Fibroblast of pulmonary artery (primary cell): ENCODE data around the gene RBM20.

Experiments
- DNase-seq: peaks from one replicate; pipeline ENCODE4 v3.0.0-alpha.2; 2010; ENCODE audit warnings: low read depth
- H3K4me3 ChIP-seq: replicated peaks from 2 replicates; pipeline ENCODE4 v1.5.1; 2011; ENCODE audit warnings: low read depth, mild to moderate bottlenecking, control low read depth, low read length, moderate library complexity
- TF ChIP-seq, protein P1 (sequence below): IDR thresholded peaks from 2 replicates; pipeline ENCODE4 v1.5.1; 2011; ENCODE audit warnings: mild to moderate bottlenecking, control low read depth, low read length, inconsistent platforms; ENCODE audit errors: missing control alignments

The RBM20 gene

DNA sequence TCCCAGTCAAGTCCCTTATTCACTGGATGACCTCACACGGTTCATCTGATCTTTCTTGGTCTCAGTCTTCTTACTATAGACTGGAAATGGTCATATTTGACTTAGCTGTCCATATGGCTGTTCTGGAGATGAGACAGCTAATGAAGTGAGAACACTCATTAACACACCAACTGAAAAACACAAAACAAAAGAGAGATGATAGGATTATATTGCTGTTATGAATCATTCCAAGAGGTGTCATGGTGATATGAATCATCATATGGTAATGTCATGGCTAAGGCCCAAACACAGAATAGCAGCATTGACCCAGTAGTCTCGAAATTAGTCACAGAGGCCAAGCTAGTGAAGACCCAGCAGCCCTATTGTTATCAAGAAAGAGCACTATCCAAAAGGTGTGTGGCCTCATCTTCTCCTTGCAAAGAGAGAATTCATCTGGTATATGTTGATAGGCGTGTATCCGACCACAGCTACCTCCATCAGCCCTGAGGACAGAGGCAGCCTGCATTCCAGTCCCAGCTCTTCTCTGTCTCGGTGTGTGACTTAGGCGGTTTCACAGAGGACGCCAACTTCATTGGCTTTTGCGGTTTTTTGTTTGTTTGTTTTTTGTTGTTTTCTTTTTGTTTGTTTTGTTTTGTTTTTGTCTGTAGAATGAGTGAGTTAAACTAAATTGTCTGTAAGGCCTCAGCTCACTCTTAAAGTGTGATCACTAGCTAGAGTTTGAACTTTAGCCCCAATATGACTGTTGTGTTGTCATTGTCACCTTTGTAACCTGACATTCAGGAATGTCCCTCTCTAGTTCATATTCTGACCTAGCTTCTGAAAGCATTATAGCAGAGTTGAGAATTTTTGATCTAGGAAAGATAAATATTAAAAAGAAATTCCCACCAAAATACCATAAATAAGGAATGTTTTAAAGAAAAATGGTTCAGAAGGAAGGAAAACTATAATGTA, 130.2 kb downstream of the RBM20 start:
- peak; percentile 46 for DNase-seq
- TF ChIP-seq, protein P1, sequence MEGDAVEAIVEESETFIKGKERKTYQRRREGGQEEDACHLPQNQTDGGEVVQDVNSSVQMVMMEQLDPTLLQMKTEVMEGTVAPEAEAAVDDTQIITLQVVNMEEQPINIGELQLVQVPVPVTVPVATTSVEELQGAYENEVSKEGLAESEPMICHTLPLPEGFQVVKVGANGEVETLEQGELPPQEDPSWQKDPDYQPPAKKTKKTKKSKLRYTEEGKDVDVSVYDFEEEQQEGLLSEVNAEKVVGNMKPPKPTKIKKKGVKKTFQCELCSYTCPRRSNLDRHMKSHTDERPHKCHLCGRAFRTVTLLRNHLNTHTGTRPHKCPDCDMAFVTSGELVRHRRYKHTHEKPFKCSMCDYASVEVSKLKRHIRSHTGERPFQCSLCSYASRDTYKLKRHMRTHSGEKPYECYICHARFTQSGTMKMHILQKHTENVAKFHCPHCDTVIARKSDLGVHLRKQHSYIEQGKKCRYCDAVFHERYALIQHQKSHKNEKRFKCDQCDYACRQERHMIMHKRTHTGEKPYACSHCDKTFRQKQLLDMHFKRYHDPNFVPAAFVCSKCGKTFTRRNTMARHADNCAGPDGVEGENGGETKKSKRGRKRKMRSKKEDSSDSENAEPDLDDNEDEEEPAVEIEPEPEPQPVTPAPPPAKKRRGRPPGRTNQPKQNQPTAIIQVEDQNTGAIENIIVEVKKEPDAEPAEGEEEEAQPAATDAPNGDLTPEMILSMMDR, result no peak
- no peak overlapping the region for H3K4me3 ChIP-seq

DNA sequence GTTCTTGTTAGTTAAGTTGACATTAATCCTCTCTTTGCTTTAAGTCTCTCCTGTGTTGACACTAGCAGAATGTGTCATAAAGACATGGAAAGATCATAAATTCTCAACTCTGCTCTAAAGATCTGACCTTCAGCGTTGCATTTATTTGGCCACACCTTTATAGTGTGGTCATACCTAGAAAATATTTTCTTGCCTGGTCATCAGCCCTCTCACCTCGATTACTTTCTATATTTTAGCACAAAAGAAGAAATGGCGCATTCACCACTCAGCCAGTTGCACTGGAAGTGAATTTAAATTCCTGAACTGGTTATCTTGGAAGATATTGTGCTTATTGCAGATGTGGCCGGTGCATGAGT, 130.9 kb downstream of the RBM20 start:
- H3K4me3 ChIP-seq, result no peak overlapping the region
- TF ChIP-seq, protein P1, result no peak
- DNase-seq, result no peak

DNA sequence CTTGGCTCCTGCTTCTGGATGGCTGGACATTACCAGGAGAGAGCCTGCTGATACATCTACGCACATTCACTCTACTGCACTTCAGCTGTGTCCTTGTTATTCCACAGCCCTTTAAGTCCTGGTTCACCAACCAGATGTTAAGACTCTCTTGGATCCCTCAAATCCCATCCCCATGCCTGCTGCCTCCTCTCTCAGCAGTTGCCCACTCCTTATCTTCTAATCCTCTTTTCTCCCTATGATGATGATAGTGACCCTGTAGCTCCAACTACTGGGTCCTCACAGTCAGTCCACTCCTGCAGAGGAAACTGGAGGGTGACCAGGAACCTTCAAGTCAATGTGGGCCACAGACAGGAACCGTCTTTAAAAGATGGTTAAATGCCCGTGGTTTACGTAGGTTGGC, 131.3 kb downstream of the RBM20 start:
- DNase-seq, result no peak
- TF ChIP-seq, protein P1, result no peak
- H3K4me3 ChIP-seq, result no peak overlapping the region

DNA sequence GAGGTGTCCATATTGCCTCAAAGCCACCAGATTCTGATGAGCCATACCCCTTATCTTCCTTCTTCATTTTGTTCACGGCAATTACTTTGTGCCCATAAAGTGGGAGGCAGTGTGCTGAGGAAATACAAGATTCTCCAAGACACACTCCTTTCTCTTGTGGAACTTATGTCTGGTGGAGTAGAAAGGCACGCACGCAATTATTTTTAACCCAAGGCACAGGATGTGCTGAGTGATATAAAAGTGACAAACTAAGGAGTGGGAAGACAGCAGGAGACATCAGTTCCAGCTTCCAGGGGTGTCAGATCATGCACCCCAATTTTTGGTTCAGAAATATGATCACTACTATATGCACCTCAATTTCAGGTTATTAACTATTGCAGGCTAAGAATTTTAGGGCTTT, 132.9 kb downstream of the RBM20 start:
- TF ChIP-seq, protein P1, result no peak
- DNase-seq, result no peak
- no peak overlapping the region for H3K4me3 ChIP-seq

DNA sequence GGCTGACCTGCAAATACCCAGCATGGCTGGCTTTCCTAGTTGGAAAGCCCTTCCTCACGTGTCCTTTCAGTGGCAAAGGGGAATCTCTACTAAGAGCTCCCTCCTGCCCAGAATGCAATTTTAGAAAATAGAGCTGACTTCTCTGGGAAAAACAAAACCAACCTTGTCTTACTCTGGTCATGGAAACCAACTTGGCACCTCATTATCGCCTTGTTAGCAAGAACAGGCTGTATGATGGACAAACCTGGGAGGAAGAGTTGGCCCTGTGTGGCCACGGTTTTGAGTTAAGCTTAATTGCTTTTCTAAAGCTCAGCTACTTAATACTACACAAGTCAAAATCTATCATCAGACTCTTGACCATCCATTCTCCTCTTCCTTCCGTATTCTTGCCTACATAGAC, 133.5 kb downstream of the RBM20 start:
- H3K4me3 ChIP-seq, result no peak overlapping the region
- TF ChIP-seq, protein P1, result no peak
- DNase-seq, result no peak

DNA sequence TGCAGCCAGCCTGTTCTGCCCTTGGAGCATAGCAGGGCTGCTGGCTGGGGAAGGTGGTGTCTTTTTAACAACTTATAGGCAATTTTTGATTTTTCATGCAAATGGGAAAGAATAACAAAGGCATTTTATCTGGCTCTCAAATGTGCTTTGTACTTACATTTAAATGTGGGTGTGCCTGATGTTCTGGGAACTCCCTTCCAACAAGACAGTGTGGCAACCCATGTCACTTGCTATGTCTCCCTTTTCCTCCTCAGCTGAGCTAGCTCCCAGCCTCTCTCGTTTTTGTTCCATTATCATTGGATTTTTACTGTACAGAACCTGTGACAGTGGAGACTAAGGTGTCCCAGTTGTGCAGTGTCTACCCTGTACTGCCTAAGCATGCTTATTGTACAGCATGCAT, 134.1 kb downstream of the RBM20 start:
- TF ChIP-seq, protein P1, result no peak
- no peak for DNase-seq

DNA sequence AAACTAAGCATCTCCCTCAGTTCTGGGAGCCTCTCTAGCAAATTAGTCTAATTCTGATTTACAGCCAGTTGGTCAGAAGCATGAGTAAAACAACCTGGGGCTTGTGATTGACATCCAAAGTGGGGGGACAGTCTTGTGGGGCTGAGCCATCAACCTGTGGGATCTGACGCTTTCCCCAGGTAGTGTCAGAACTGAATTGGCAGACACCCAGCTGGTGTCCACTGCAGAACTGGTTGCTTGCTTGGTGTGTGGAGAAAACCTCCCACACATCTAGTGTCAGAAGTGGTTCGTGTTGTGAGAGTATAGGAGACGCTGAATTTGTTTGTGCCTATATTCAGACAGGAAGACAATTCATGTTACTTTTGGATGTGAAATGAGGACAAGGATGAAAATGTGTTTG, 135.4 kb downstream of the RBM20 start:
- TF ChIP-seq, protein P1, result no peak

More for the DNA sequence above, 134.1 kb downstream of the RBM20 start:
- no peak overlapping the region for H3K4me3 ChIP-seq

More for the DNA sequence above, 135.4 kb downstream of the RBM20 start:
- no peak overlapping the region for H3K4me3 ChIP-seq
- DNase-seq, result no peak
